Vagina (tissue), 2 donors: ENCODE results near the gene ANKRD13C.

Experiments
- CTCF ChIP-seq, 3 experiments: fragments of 450-650 bp in 2 of 3; fragments of 200-600 bp in 1 of 3; sonication (generic) in 1 of 3; IDR thresholded peaks; one replicate each; pipeline ENCODE4 v1.5.1; 2017 to 2019; ENCODE audit warnings: antibody characterized with exemption in 3 of 3, mild to moderate bottlenecking in 2 of 3, moderate library complexity in 2 of 3
- POLR2A ChIP-seq, 2 donors: fragments of 450-650 bp; IDR thresholded peaks; one replicate each; pipeline ENCODE4 v1.6.1; 2017; ENCODE audit warnings: antibody characterized with exemption in 2 of 2, mild to moderate bottlenecking in 2 of 2, moderate library complexity in 2 of 2
- POLR2AphosphoS5 ChIP-seq, 2 donors: sonication (generic); formaldehyde crosslinking; IDR thresholded peaks; one replicate each; pipeline ENCODE4 v1.9.0; 2017; ENCODE audit warnings: antibody characterized with exemption in 2 of 2, mild to moderate bottlenecking in 2 of 2, low read depth in 1 of 2; ENCODE audit not compliant: insufficient read depth in 1 of 2

DNA sequence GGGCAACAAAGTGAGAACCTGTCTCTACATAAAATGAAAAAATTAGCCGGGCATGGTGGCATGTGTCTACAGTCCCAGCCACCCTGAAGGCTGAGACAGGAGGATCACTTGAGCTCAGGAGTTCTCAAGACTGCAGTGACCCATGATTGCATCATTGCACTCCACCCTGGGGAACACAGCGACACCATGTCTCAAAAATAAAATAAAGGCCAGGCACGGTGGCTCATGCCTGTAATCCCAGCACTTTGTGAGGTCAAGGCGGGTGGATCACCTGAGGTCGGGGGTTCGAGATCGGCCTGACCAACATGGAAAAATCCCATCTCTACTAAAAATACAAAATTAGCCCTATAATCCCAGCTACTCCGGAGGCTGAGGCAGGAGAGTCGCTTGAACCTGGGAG, 20.1 kb downstream of the ANKRD13C start:
- no peak for TF ChIP-seq POLR2AphosphoS5 (IDR thresholded peaks at IDR 0.05; ENCODE audit: insufficient read depth in 1 of 2, low read depth in 1 of 2)
- TF ChIP-seq POLR2A (IDR thresholded peaks at IDR 0.05): no peak
- no peak for TF ChIP-seq CTCF (IDR thresholded peaks at IDR 0.05)
